8988T (cell line): ENCODE measurements around the gene PLA2G2E.
"Not testable (repeated sequence)": the region's sequence is repeated elsewhere in the genome, so short reads cannot be mapped to it uniquely, and the experiment has no call there.

Experiments
- DNase-seq: peaks from one replicate; pipeline ENCODE4 v3.0.0; 2011

The PLA2G2E gene

DNA sequence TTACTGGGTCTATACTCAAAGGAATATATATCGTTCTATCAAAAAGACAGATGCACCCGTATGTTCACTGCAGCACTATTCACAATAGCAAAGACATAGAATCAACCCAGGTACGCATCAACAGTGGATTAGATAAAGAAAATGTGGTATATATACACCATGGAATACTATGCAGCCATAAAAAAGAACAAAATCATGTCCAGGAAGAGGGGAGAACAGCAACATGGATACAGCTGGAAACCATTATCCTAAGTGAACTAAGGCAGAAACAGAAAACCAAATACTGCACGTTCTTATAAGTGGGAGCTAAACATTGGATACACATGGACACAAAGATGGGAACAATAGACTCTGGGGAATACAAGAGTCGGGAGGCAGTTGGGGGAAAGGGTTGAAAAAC, 42.6 kb downstream of the PLA2G2E start:
- DNase-seq: not testable (repeated sequence)

DNA sequence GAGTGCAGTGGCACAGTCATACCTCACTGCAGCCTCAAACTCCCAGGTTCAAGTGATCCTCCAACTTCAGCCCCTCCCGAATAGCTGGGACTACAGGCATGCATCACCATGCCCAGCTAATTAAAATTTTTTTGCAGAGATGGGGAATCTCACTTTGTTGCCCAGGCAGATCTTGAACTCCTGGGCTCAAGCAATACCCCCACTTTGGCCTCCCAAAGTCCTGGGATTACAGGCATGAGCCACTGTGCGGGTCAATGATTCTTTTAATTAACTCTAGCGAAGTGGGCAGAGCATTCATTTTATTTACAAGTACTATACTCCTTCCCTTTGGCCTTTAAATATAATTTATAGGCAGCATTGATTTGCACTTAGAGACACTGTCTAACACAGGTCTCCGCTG, 43.8 kb downstream of the PLA2G2E start:
- DNase-seq: no peak

DNA sequence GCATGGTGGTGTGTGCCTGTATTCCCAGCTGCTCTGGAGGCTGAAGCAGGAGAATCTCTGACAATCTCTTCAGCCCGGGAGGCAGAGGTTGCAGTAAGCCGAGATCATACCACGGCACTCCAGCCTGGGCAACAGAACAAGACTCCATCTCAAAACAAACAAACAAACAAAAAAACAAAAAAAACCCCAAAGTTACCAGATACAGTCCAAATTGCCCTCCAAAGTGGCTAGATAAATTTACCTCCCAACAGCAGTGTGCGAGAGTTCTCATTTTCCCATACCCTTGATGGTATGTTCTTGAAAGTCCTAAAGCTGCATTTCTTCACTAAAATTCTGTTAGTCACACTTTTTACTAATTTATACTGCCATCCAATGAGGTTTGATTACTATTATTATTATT, 44.2 kb downstream of the PLA2G2E start:
- no peak for DNase-seq

DNA sequence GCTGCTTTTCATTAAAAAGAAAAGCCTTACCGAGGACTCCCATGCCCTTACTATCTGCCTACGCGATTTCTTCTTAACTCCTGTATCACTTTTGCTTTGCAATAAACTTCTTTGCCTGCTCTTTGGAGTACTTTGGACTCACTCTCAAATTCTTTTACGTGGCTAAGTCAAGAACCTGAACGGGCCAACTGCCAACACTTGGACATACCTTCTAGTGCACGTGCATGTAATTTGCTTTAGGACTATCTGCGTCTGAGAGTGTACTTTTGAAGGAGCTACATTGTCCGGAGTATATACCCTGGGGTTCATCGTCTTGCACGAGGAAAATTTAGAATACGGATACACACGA, 44.8 kb downstream of the PLA2G2E start:
- no peak for DNase-seq

DNA sequence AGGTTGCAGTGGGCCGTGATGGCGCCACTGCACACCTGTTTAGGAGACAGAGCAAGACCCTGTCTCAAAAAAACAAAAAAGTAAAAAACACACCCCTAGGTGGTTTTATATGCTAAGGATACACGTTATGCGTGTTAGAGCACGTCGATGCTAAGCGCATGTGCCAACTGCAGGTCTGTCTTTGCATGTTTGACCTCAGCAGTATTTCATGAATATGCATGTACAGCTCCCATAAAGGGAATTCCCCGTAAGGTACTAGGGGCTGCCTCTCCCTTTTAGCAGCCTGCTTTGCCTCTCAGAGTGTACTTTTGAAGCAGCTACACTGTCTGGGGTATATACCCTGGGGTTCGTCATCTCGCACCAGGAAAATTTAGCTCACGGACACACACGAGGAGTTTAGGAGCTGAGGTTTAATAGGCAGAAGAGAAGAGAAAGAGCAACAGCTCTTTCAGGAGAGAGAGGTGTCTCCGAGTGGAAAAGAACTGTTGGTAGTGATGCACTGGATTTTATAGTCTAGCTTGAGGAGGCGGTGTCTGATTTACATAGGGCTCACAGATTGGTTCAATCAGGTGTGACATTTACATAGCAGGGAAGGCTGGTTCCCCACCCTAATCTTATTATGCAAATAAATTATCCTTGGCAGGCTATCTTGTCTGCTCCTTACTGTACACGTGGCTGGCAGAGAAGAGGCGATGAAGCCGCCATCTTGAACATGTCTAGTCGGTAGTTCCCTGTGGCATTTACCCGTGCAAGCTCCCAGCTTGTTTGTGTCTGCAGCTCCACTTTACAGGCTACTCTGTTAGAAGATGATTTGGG, 45.4 kb downstream of the PLA2G2E start:
- no peak for DNase-seq

DNA sequence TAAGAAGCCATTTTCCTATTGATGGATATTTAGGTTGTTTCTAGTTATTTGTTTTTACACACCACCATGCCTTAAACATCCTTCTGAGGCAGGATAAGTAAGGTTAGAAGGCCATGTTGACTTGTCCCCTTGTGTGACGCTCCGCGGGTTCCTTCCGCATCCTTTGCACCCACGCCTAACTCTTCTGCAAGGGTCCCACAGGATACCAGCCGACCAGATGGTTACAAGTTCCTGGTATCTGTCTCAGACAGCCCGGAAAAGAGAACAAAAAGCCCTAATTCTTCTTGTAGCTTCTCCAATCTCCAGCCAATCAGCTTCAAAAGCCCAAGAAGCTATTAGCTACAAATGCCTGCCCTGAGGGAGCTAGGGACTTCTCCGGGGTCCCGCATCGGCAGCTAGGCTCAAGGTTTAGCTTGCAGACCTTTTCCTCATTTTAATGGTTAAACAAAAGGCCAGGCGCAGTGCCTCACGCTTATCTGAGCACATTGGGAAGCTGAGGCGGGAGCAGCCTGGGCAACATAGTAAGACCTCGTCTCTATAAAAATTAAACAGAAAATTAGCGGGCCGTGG, 46.2 kb downstream of the PLA2G2E start:
- no peak for DNase-seq

DNA sequence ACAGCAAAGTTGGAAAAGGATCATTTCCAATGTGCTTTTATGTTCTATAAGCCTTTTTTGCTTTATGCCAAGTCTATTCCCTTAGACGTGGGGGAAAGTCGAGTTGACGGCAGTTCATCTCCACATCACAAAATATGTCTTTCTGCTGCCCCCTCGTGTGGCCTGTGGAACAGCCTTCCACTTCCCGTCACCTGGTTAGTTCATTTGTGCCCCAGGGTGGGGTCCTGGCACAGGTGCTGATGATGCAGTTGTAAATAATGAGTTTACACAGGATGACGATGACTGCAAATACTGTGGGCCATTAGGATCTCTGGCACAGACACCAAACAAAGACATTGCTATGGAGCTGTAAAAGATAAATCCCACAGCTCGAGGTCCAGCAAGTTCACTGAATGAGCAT, 51.2 kb downstream of the PLA2G2E start:
- DNase-seq: no peak
